HG03097 (cell line): ENCODE data around the gene GGN.
A peak's percentile ranks its signal among the peaks of the same experiment; 100 is the strongest.
"Not testable (repeated sequence)": the region's sequence is repeated elsewhere in the genome, so short reads cannot be mapped to it uniquely, and the experiment has no call there.

ENCODE experiments used
- ATAC-seq: cut with Tn5 transposase; IDR thresholded peaks from one replicate; pipeline ENCODE4 v1.9.1; 2021; ENCODE audit not compliant: unreplicated experiment, low FRiP score

The GGN gene

DNA sequence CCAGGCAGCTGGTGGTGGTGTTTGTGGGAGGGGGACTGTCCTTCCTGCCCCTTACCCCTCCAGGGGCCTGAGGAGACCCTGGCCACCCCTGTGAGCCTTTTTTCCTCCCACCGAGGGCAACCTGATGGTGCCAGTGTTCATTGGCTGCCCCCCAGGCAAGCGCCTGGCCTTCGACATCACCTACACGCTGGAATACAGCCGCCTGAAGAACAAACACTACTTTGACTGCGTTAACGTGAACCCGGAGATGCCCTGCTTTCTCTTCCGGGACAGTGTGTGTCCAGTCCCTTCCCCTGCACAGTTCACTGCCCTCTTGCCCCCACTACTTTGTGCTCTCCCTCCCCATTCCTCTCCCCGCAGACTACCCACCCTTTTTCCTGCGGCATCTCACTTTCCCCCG lies 20.8 kb downstream of the GGN start:
- no peak for ATAC-seq

DNA sequence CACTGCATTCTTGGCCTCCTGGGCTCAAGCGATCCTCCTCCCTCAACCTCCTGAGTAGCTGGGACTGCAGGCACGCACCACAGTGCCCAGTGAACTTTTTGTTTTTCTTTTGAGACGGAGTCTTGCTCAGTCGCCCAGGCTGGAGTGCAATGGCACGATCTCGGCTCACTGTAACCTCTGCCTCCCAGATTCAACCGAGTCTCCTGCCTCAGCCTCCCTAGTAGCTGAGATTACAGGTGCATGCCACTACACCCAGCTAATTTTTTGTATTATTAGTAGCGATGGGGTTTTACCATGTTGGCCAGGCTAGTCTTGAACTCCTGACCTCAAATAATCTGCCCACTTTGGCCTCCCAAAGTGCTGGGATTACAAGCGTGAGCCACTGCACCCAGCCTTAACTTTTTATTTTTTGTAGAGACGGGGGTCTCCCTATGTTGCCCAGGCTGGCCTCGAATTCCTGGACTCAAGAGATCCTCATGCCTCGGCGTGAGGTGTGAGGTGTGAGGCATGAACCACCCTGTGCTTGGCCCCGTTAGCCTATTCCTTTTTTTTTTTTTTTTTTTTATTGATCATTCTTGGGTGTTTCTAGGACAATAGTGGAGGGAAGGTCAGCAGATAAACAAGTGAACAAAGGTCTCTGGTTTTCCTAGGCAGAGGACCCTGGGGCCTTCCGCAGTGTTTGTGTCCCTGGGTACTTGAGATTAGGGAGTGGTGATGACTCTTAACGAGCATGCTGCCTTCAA lies 24.7 kb downstream of the GGN start:
- ATAC-seq: not testable (repeated sequence)

- ATAC-seq: no peak
Observed at GRCh38 chr19:38362076-38362945, 25.5 kb downstream of the GGN start.

GRCh38 chr19:38361633-38362075 lies 26.2 kb downstream of the GGN start:
- no peak for ATAC-seq

DNA sequence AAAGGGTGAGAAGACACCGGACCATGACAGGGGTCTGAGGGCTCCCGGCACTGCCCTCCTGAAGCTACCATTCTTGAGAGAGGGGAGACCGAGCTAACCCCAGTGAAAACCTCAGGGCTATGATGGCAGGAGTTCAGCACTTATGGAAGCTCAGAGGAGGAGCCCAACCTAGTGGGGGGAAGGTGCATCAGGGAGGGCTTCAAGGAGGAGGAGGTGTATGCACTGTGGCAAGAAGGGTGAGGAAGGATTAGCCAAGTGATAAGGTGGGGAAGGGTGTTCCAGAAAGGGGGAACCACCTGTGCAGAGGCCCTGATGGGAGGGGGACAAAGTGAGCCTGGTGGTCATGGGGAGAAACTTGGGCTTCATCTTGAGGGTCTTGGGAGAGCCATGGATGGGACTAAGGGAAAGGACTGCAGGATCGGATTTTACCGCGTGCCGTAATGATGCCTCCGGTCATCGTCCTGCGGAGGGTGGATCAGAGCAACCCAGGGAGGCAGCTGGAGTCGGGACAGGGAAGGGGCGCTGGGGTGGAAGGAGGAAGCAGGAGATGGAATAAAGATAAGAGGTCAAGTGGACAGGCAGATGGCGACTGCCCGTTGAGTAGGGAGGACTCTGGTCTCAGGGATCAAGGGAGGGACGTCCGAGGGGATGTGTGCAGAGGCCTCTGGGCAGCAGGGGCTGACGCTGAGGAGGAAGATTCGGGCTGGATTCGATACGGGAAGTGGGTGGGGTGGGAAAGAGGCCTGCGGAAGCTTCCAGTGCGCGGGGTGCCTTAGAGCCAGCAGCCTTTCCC lies 26.8 kb downstream of the GGN start:
- no peak for ATAC-seq

DNA sequence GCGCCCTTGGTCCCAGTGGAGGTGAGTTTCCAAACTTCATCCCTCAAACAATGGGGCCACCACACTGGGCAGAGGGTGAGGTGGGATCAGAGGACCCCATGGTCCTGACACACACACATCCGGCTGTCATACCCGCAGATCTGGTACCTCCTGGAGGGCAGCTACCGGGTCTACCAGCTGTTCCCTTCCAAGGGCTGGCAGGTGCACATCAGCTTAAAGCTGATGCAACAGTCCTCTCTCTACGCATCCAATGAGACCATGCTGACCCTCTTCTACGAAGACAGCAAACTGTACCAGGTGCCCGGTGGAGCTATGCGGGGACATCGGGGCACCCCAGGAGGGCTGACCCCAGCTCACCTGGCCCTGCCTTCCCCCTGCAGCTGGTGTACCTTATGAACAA lies 27.5 kb downstream of the GGN start:
- no peak for ATAC-seq

DNA sequence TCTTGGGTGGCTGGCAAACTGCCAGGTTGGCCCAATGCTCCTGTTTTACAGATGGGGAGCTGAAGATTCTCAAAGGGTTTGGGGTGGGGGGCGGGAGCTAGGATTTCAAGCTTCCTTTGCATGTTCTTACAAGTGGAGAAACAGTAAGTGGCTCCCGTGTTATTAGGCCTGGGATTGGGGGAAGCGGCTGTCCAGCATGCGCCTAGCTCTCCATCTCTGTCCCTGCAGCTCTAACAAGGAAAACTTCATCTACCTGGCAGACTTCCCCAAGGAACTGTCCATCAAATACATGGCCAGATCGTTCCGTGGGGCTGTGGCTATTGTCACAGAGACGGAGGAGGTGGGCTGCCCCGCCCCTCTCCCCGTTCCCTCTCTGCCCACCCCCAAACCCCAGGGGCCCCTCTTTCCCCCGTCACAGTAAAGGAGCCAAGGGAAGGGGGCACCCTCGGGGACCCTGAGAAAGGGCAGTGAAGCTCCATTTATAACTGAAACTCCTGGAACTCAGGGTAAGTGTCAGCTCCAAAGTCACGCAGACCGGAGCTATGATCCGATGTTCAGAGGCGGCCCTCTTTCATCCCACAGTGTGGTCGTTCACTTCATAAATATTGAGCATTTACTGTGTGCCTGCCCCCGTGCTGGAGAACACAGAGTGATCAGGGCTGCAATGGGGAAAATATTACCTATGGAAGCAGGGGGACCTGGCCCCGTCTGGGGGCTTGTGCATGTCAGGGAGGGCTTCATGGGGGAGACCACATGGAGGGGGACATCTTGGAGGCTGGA lies 28.4 kb downstream of the GGN start:
- ATAC-seq: no peak

- no peak for ATAC-seq
Observed at GRCh38 chr19:38358071-38358470, 29.8 kb downstream of the GGN start.

GRCh38 chr19:38355728-38356725 lies 31.8 kb downstream of the GGN start:
- ATAC-seq: no peak

DNA sequence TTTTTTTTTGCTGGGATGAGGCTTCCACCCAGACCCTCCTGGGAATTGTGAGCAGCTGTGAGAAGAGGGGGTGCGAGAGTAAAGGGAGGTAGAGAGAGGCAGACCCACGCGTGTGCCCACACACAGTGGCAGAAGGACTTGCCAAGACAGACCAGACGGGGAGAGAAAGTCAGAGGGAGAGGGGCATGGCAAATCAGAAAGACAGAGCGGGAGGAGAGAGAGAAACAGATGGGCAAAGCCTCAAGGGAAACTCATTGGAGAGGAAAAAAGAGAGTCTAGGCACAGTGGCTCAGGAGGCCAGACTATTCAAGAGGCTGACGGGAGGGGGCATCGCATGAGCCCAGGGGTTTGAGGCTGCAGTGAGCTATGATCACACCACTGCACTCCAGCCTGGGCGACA lies 35.2 kb downstream of the GGN start:
- ATAC-seq: no peak

DNA sequence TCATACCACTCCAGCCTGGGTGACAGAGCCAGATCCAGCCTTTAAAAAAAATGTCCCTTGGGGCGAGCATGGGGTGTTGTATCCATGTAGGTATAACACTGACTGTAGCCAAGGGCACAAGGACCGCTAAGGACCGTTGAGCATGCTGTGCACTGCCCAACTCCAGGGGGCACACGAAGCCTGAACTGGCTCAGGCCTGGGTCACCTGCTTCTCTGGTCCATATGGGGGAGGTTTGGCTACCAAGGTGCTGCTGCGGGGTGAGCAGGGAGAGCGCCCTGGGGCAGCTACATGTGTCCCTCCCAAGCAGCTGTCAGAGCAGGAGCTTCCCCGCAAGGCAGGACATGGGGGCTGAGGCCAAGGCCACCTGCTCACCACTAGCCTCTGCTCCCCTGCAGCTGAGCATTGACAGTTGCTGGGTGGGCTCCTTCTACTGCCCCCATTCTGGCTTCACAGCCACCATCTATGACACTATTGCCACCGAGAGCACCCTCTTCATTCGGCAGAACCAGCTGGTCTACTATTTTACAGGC lies 35.9 kb downstream of the GGN start:
- ATAC-seq: no peak

DNA sequence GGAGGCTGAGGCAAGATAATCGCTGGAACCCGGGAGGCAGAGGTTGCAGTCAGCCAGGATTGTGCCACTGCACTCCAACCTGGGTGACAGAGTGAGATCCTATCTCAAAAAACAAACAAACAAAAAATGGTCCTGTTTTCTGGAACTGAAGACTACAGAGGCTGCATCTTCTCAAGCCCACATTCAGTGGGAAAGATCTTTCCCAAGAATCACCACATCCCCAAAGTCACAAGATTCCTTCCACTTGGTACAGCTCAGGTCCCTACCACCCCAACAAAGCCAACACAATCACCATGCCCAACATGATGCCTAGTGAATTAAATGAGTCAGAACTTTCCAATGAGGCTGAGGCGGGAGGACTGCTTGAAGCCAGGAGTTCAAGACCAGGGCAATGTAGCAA lies 37.0 kb downstream of the GGN start:
- no peak for ATAC-seq

DNA sequence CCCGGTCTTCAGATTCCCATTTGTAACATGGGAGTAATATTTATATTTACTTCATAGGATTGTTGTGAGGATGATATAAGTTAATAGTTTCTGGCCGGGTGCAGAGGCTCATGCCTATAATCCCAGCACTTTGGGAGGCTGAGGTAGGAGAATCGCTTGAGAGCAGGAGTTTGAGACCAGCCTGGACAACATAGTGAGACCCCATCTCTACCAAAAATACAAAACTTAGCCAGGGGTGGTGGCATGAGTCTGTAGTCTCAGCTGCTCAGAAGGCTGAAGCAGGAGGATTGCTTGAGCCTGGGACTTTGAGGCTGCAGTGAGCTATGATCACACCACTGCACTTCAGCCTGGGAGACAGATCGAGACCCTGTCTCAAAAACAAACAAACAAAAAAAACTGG lies 41.0 kb downstream of the GGN start:
- ATAC-seq: no peak

GRCh38 chr19:38340927-38341326 lies 46.9 kb downstream of the GGN start:
- ATAC-seq: no peak

DNA sequence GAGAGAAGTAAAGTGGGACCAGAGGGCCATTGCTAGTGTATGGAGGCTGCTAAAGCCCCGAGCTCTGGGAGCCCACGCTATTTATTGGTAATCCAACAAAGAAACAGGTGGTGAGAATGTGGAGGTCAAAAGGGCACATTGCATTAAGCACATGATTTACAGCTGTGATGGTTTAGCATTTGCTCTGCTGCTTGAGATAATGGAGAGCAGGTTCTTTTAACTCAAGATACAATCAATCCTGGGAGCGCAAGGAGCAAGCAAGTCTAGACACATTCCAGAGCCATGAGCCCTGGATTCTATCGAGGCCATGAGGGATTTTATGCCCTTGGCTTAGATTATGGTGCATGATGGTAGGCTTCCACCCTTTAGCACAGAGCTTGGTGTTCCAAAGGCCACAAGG lies 48.8 kb downstream of the GGN start:
- not testable (repeated sequence) for ATAC-seq

GRCh38 chr19:38337360-38337653 lies 50.5 kb downstream of the GGN start:
- ATAC-seq: no peak

GRCh38 chr19:38336638-38337359 lies 51.0 kb downstream of the GGN start:
- peak; percentile 53 for ATAC-seq

- peak; percentile 60 for ATAC-seq
Observed at GRCh38 chr19:38335949-38336637, 51.7 kb downstream of the GGN start.
